HG02798 (cell line): Measurements from ENCODE around the gene SCNN1G.

Experiments used
- ATAC-seq: cut with Tn5 transposase; IDR thresholded peaks from one replicate; pipeline ENCODE4 v1.9.1; 2021; ENCODE audit warnings: mild to moderate bottlenecking; ENCODE audit not compliant: unreplicated experiment, poor library complexity

The SCNN1G gene

GRCh38 chr16:23195366-23195978, 12.9 kb downstream of the SCNN1G start:
- no peak for ATAC-seq

GRCh38 chr16:23196539-23196938, 14.0 kb downstream of the SCNN1G start:
- ATAC-seq = no peak

GRCh38 chr16:23202166-23202565, 19.6 kb downstream of the SCNN1G start:
- ATAC-seq = no peak

DNA sequence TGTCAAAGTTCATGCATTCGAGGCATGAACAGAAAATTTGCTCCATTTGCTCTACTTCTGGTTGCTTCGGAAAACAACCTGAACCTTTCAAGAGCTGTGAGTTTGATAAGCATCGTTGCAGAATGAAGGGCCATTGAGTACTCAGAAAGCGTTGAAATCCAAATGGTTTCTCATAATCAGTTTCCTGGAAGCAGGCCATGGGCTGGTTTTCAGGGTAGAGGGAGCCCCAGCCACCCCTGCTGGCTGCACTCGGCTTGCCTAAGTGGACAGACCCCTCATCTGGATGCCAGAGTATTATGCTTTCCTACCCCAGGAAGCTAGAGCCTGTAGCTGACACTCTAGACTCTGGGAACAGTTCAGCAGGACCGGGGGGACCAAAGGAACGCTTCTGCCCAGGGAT, 24.4 kb downstream of the SCNN1G start:
- no peak for ATAC-seq

DNA sequence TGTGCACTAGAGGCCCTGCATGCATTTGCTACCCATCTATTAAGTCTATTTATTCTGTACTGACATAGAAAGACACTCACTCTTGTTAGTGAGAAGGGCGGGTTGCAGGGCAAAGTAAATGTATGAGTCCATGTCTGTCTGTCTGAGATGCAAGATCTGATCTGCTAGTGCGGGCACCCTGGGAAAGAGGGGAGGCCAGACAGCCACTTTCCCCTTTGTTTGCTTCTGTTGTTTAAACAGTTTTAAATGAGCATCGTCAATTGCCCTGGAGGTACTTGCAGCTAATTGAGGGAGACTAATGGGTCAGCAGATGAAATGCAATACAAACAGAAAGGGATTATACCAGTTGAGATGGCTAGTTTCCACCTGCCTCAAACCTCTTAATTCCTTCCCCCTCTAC, 24.9 kb downstream of the SCNN1G start:
- ATAC-seq = no peak

DNA sequence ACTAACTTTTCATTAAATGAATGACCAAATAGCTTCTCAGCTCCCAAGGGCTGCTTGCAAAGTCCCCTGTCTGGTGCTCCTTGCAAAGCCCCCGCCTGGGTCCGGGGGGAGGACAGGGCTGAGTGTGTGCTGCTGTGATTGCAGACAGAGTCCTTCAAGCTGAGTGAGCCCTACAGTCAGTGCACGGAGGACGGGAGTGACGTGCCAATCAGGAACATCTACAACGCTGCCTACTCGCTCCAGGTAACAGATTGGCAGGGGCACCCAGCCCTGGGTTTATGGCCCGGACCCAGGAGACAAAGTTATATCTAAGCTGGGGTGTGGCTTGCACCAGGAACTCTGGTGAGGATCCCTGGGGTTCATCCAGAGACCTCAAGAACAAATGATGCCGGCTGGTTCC, 27.1 kb downstream of the SCNN1G start:
- ATAC-seq = no peak

DNA sequence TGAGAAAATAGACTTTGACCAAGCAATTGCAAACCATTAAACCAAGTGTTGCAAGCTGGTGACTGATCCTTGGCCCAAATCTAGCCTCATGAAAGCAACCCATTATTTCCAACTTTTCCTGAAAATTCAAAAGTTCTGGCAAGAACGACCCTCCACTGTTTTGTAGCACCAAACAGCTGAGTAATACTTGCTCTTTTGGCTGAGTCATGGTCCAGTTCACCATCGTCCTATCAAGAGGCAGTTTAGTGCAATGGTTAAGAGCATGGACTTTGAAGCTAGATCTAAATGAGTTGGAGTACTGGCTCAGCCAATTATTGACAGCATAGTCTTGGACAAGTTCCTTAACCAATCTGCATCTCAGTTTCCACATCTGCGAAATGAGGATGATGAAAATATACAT, 31.3 kb downstream of the SCNN1G start:
- ATAC-seq = no peak

GRCh38 chr16:23214796-23215195, 32.3 kb downstream of the SCNN1G start:
- ATAC-seq = no peak

DNA sequence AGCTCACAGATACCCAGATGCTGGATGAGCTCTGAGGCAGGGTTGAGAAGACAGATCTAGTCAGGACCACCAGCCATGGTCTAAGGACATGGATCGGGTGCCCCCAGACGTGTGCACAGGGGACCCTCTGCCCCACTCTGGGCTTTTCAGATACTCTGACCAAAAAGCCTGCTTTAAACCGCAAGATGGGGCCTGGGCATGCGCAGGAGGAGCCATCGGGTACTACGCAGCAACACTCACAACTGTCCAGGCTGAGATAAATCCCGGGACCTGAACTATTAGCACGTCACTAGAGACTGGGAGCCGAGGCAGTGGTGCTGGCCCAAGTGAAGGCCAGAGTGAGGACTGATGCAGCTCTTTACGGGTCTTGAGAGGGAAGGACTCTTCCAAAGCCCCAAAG, 32.9 kb downstream of the SCNN1G start:
- ATAC-seq = no peak

DNA sequence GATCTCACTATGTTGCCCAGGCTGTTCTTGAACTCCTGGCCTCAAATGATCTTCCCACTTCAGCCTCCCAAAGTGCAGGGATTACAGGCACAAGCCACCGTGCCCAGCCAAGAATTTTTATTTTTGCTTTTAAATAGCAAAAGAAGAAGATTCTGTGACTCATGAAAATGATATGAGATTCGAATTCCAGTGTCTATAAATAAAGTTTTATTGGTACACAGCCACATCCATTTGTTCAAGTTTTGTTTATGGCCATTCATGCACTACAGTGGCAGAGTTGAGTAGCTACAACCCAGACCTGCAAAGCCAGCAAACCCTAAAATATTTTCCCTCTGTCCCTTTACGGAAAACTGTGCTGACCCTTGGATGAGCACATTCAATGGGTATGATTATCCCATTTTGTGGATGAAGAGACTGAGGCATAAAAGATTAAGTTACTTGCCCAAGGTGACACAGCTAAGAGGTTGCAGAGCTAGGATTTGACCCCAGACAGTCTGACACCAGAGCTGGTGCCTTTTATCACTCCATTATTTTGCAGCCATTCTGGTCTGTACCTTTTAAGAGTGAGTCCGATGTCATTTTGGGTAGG, 34.2 kb downstream of the SCNN1G start:
- no peak for ATAC-seq

DNA sequence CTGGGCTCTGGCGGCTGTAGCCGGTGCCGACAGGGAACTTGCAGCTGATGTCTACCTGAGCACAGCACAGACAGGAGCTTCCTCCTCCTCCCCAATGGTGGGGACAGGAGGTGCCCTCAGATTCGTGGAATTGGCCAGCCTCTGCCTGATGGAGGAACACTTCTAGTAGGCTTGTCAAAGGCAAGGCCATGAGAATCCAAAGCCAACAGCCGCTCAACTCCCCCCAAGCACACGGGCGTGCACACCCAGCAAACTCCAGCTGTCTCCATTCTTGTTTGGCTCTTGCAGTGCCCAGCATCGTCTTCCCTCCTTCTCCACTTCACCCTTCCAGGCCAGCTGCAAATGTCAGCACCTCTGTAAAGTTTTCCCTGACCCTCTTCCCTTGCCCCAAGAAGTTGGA, 35.1 kb downstream of the SCNN1G start:
- no peak for ATAC-seq

GRCh38 chr16:23222929-23223328, 40.4 kb downstream of the SCNN1G start:
- no peak for ATAC-seq

GRCh38 chr16:23223368-23223767, 40.8 kb downstream of the SCNN1G start:
- no peak for ATAC-seq

GRCh38 chr16:23225109-23225508, 42.6 kb downstream of the SCNN1G start:
- no peak for ATAC-seq

- ATAC-seq = no peak
Measured at GRCh38 chr16:23225634-23226033, 43.1 kb downstream of the SCNN1G start.

- ATAC-seq = no peak
Measured at GRCh38 chr16:23227529-23227928, 45.0 kb downstream of the SCNN1G start.

DNA sequence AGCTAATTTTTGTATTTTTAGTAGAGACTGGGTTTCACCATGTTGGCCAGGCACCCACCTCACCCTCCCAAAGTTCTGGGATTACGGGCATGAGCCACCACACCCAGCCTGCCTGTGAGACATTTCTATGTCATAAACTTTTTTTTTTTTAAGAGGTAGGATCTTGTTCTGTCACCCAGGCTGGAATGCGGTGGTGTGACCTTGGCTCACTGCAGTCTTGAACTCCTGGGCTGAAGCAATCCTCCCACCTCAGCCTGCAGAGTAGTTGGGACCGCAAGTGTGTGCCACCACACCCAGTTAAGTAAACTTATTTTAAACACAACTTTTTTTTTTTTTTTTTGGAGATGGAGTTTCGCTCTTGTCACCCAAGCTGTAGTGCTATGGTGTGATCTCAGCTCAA, 47.2 kb downstream of the SCNN1G start:
- ATAC-seq = no peak

- no peak for ATAC-seq
Measured at GRCh38 chr16:23232806-23233205, 50.3 kb downstream of the SCNN1G start.

DNA sequence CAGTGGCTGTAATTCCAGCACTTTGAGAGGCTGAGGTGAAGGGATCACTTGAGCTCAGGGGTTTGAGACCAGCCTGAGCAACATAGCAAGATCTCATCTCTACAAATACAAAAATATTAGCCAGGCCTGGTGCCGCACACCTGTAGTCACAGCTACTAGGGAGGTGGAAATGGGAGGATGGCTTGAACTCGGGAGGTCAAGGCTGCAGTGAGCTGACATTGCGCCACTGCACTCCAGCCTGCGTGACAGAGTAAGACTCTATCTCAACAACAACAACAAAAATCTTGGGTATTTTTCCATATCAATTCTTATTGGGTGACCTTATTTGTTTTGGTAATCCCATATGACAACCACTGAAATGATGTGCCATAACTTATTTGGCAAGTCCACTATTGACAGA, 52.6 kb downstream of the SCNN1G start:
- no peak for ATAC-seq

DNA sequence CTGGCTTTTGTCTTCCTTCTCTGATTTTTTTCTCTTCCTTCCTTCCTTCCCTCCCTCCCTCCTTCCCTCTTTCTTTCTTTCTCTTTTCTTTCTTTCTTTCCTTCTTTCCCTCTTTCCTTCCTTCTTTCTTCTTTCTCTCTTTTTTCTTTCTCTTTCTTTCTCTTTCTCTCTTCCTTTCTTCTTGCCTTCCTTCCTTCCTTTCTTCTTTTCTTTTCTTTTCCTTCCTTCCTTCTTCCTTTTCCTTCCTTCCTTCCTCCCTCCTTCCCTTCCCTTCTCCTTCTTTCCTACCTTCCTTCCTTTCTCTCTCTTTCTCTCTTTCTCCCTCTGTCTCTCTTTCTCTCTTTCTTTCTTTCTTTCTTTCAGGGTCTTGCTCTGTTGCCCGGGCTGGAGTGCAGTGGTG, 54.4 kb downstream of the SCNN1G start:
- ATAC-seq = no peak

- no peak for ATAC-seq
Measured at GRCh38 chr16:23240994-23241393, 58.4 kb downstream of the SCNN1G start.

- no peak for ATAC-seq
Measured at GRCh38 chr16:23244122-23244521, 61.6 kb downstream of the SCNN1G start.

- ATAC-seq = no peak
Measured at GRCh38 chr16:23245268-23245667, 62.7 kb downstream of the SCNN1G start.
